ENCODE data around the gene PPP1CC.

- no peak for TF ChIP-seq POLR2A (IDR thresholded peaks at IDR 0.05; ENCODE audit: low read length)
- TF ChIP-seq GATA1 (IDR thresholded peaks at IDR 0.05; ENCODE audit: low read depth, low read length) = no peak
Measured at GRCh38 chr12:110791589-110791988, 48.9 kb upstream of the PPP1CC start.
